Hematopoietic multipotent progenitor cell treated with erythropoietin and hydrocortisone succinate and interleukin-3 and kit ligand, for 15 days (in vitro differentiated cells): ENCODE results near the gene KAZALD1.

ENCODE experiments used
- DNase-seq: peaks from one replicate; pipeline ENCODE4 v3.0.0-alpha.2; 2015; ENCODE audit warnings: low spot score

The KAZALD1 gene

GRCh38 chr10:101095004-101095403, 33.2 kb downstream of the KAZALD1 start:
- no peak for DNase-seq

GRCh38 chr10:101095550-101096213, 33.9 kb downstream of the KAZALD1 start:
- DNase-seq = peak; percentile 50

GRCh38 chr10:101096378-101096777, 34.6 kb downstream of the KAZALD1 start:
- DNase-seq = no peak

- no peak for DNase-seq
Observed at GRCh38 chr10:101097881-101098280, 36.1 kb downstream of the KAZALD1 start.

GRCh38 chr10:101099901-101100300, 38.1 kb downstream of the KAZALD1 start:
- DNase-seq = no peak

- no peak for DNase-seq
Observed at GRCh38 chr10:101101372-101101881, 39.6 kb downstream of the KAZALD1 start.

GRCh38 chr10:101103430-101103829, 41.6 kb downstream of the KAZALD1 start:
- DNase-seq = no peak

- no peak for DNase-seq
Observed at GRCh38 chr10:101106351-101106750, 44.6 kb downstream of the KAZALD1 start.

- no peak for DNase-seq
Observed at GRCh38 chr10:101107771-101108170, 46.0 kb downstream of the KAZALD1 start.

- no peak for DNase-seq
Observed at GRCh38 chr10:101110856-101111523, 49.2 kb downstream of the KAZALD1 start.

- no peak for DNase-seq
Observed at GRCh38 chr10:101111547-101111946, 49.8 kb downstream of the KAZALD1 start.

GRCh38 chr10:101112799-101113594, 51.2 kb downstream of the KAZALD1 start:
- no peak for DNase-seq

- no peak for DNase-seq
Observed at GRCh38 chr10:101113890-101114403, 52.2 kb downstream of the KAZALD1 start.

GRCh38 chr10:101114646-101115045, 52.9 kb downstream of the KAZALD1 start:
- DNase-seq = no peak
